KMS-11 (cell line): ENCODE data around the gene AMOT.

Experiments
- H2AFZ ChIP-seq: fragments of 200-600 bp; sonication (generic); 2 replicates; pipeline ENCODE4 v1.6.1; 2016; ENCODE audit warnings: antibody characterized with exemption, mixed run types, low read depth
- H3K27ac ChIP-seq: fragments of 200-600 bp; sonication (generic); 2 replicates; pipeline ENCODE4 v1.6.1; 2016; ENCODE audit warnings: mild to moderate bottlenecking, mixed run types
- H3K27me3 ChIP-seq: fragments of 200-600 bp; sonication (generic); 2 replicates; pipeline ENCODE4 v1.6.1; 2017; ENCODE audit warnings: mild to moderate bottlenecking, low read depth, mixed run types, moderate library complexity; ENCODE audit not compliant: insufficient read depth
- H3K36me3 ChIP-seq: fragments of 200-600 bp; sonication (generic); 2 replicates; pipeline ENCODE4 v1.6.1; 2017; ENCODE audit warnings: mild to moderate bottlenecking, mixed run types; ENCODE audit not compliant: insufficient read depth
- H3K4me1 ChIP-seq: fragments of 200-600 bp; sonication (generic); 2 replicates; pipeline ENCODE4 v1.6.1; 2016; ENCODE audit warnings: mild to moderate bottlenecking, low read depth, mixed run types; ENCODE audit not compliant: poor library complexity, severe bottlenecking
- H3K4me2 ChIP-seq: fragments of 200-600 bp; sonication (generic); 2 replicates; pipeline ENCODE4 v1.7.0; 2016; ENCODE audit warnings: mild to moderate bottlenecking, mixed run types
- H3K4me3 ChIP-seq: fragments of 200-600 bp; sonication (generic); IDR thresholded peaks from 2 replicates; pipeline ENCODE4 v1.6.1; 2017; ENCODE audit warnings: low read depth, low read length, mixed read lengths; ENCODE audit not compliant: insufficient read depth
- H3K79me2 ChIP-seq: fragments of 200-600 bp; sonication (generic); 2 replicates; pipeline ENCODE4 v1.6.1; 2016; ENCODE audit warnings: low read depth, mixed run types; ENCODE audit not compliant: insufficient read depth
- H3K9ac ChIP-seq: fragments of 200-600 bp; sonication (generic); 2 replicates; pipeline ENCODE4 v1.6.1; 2016; ENCODE audit warnings: mild to moderate bottlenecking, mixed run types
- H4K20me1 ChIP-seq: fragments of 200-600 bp; sonication (generic); 2 replicates; pipeline ENCODE4 v1.6.1; 2016; ENCODE audit warnings: mild to moderate bottlenecking, mixed run types; ENCODE audit not compliant: insufficient read depth
- CTCF ChIP-seq: fragments of 200-600 bp; sonication (generic); conservative IDR thresholded peaks from 2 replicates; pipeline ENCODE4 v1.6.1; 2017; ENCODE audit warnings: low read depth, mild to moderate bottlenecking, antibody characterized with exemption, low read length, moderate library complexity, mixed read lengths

Gene AMOT

GRCh38 chrX:112832481-112833095 is 8.0 kb downstream of the AMOT start:
- H3K36me3 ChIP-seq: no peaks in the 10 kb centered on the region
- H2AFZ ChIP-seq: no peak overlapping the region
- no peak overlapping the region for H3K9ac ChIP-seq
- no peaks in the 10 kb centered on the region for H3K79me2 ChIP-seq
- H3K27me3 ChIP-seq: no peaks in the 10 kb centered on the region
- no peak overlapping the region for H3K27ac ChIP-seq
- peaks cover 20% of the 10 kb centered on the region for H3K4me1 ChIP-seq
- no peak overlapping the region; the same call in 1 of the 2 replicates for H3K4me2 ChIP-seq
- no peak overlapping the region for H3K4me3 ChIP-seq
- H4K20me1 ChIP-seq: no peaks in the 10 kb centered on the region
- no peak for TF ChIP-seq CTCF

DNA sequence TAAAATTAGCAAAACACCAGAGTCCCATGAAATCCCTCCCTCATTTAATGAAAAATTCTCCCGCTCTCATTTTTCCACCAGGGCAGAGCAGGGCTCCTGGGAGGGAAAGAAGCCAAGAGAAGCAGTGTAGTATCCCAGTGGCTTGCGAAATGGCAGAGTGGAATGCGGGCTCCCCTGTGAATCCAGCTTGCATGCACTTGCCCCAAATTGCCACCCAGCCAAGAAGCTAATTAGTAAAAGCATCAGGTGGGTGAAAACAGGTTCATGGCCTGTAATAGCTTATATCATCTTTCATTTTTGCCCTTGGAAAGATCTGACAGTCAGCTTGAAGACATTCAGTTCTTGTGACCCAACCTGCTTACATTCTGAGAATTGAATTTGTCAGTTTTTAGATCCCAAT is 10.1 kb downstream of the AMOT start:
- Histone ChIP-seq H3K79me2 (no peaks in the 10 kb centered on the region), H3K4me3 (no peak overlapping the region), H2AFZ (no peak overlapping the region), H3K36me3 (no peaks in the 10 kb centered on the region), H3K27me3 (no peaks in the 10 kb centered on the region), H3K4me1 (peaks cover 20% of the 10 kb centered on the region), H4K20me1 (no peaks in the 10 kb centered on the region), H3K4me2 (no peak overlapping the region), H3K9ac (no peak overlapping the region), H3K27ac (no peak overlapping the region)
- TF ChIP-seq CTCF: no peak

GRCh38 chrX:112827292-112827903 is 13.2 kb downstream of the AMOT start:
- peaks cover 3% of the 10 kb centered on the region for H3K4me1 ChIP-seq
- H3K79me2 ChIP-seq: no peaks in the 10 kb centered on the region
- H4K20me1 ChIP-seq: no peaks in the 10 kb centered on the region
- H3K36me3 ChIP-seq: no peaks in the 10 kb centered on the region
- no peak overlapping the region for H3K9ac ChIP-seq
- H3K27ac ChIP-seq: no peak overlapping the region
- no peak overlapping the region for H3K4me2 ChIP-seq
- no peak overlapping the region for H3K4me3 ChIP-seq
- no peak overlapping the region for H2AFZ ChIP-seq
- H3K27me3 ChIP-seq: no peaks in the 10 kb centered on the region
- no peak for TF ChIP-seq CTCF

GRCh38 chrX:112826023-112826422 is 14.6 kb downstream of the AMOT start:
- H4K20me1 ChIP-seq: no peaks in the 10 kb centered on the region
- no peaks in the 10 kb centered on the region for H3K27me3 ChIP-seq
- no peaks in the 10 kb centered on the region for H3K79me2 ChIP-seq
- H3K4me2 ChIP-seq: no peak overlapping the region
- H3K27ac ChIP-seq: no peak overlapping the region
- no peak for TF ChIP-seq CTCF
- H3K36me3 ChIP-seq: no peaks in the 10 kb centered on the region
- H3K4me1 ChIP-seq: no peaks in the 10 kb centered on the region
- no peak overlapping the region for H3K9ac ChIP-seq
- H2AFZ ChIP-seq: no peak overlapping the region
- no peak overlapping the region for H3K4me3 ChIP-seq
